HEK293T (cell line): ENCODE measurements around the gene SRPK1.

Source experiments
- ARNT ChIP-seq: fragments of 450-650 bp; IDR thresholded peaks from 2 replicates; pipeline ENCODE4 v1.6.1; 2017; ENCODE audit warnings: mild to moderate bottlenecking
- FOXA1 ChIP-seq: fragments of 450-650 bp; IDR thresholded peaks from 2 replicates; pipeline ENCODE4 v1.6.1; 2016; ENCODE audit warnings: mild to moderate bottlenecking
- FOXK2 ChIP-seq: fragments of 450-650 bp; IDR thresholded peaks from 2 replicates; pipeline ENCODE4 v1.6.1; 2016; ENCODE audit warnings: mild to moderate bottlenecking
- FOXM1 ChIP-seq: fragments of 450-650 bp; IDR thresholded peaks from 2 replicates; pipeline ENCODE4 v1.6.1; 2017; ENCODE audit warnings: mild to moderate bottlenecking, borderline replicate concordance
- L3MBTL2 ChIP-seq: fragments of 450-650 bp; conservative IDR thresholded peaks from 2 replicates; pipeline ENCODE4 v1.6.1; 2016; ENCODE audit warnings: mild to moderate bottlenecking
- SP1 ChIP-seq: fragments of 450-650 bp; IDR thresholded peaks from 2 replicates; pipeline ENCODE4 v1.6.1; 2017
- TARDBP ChIP-seq: fragments of 450-650 bp; IDR thresholded peaks from 2 replicates; pipeline ENCODE4 v1.6.1; 2016

DNA sequence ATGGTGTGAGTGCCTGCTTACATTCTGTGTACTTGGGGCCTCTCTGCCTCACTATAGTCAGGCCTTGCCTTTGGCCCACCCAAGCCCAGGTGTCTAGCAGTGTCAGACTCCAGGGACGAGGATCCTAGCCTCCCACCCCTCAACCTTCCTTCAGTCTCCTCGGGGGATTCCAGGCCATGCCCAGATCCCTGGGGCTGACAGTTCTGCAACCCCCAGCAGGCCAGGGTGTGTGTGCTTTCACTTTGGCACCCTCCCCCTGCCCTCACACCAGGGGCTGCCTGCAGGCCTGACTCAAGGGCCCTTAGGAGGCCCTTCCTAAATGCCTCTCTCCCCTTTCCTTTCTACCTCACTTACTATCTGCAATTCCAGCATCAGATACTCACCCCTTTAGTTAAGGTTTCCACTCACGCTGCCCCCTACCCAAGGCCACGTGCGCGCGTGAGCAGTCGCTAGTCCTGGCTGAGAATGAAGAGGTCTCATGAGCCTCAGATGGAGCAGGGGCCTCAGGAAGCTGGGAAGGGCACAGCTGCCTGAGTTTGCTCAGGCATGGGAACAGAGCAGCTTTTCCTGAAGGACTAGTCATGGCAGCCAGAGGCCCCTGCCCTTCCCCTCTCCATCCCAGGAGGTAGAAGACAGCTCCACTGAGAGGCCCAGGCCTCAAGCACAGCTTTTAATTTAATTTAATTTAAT, 122.9 kb downstream of the SRPK1 start:
- no peak for TF ChIP-seq FOXA1
- no peak for TF ChIP-seq FOXK2
- TF ChIP-seq FOXM1: no peak
- no peak for TF ChIP-seq TARDBP
- no peak for TF ChIP-seq SP1
- no peak for TF ChIP-seq ARNT
- no peak for TF ChIP-seq L3MBTL2
